Neural cell (in vitro differentiated cells): ENCODE results near the gene MAGEA11. TPM values are rescaled to one million over a fixed set of nuclear protein-coding genes. Genes with fewer than 3 reads are reported as not detected.

Source experiments
- H2AFZ ChIP-seq: fragments of 200-600, 300-800 bp; sonication (generic), shearing (Covaris generic); 2 replicates; pipeline ENCODE4 v1.6.0; 2014; ENCODE audit warnings: low read depth, mild to moderate bottlenecking, antibody characterized with exemption, low read length, moderate library complexity
- H3F3A ChIP-seq: fragments of 200-600 bp; shearing (Covaris generic); 2 replicates; pipeline ENCODE4 v1.6.1; 2016; ENCODE audit warnings: mild to moderate bottlenecking, moderate library complexity, mixed read lengths, antibody characterized with exemption, low read length; ENCODE audit not compliant: insufficient read depth, poor library complexity, severe bottlenecking
- H3K27ac ChIP-seq: fragments of 200-600, 300-800 bp; sonication (generic), shearing (Covaris generic); 2 replicates; pipeline ENCODE4 v1.5.1; 2014; ENCODE audit warnings: mild to moderate bottlenecking, low read length, moderate library complexity
- H3K27me3 ChIP-seq: fragments of 300-800, 200-600 bp; sonication (generic), shearing (Covaris generic); 2 replicates; pipeline ENCODE4 v1.6.0; 2014; ENCODE audit warnings: mild to moderate bottlenecking, low read depth, low read length, moderate library complexity; ENCODE audit not compliant: insufficient read depth
- H3K36me3 ChIP-seq: fragments of 300-800, 200-600 bp; sonication (generic), shearing (Covaris generic); 2 replicates; pipeline ENCODE4 v1.5.1; 2014; ENCODE audit warnings: mild to moderate bottlenecking, antibody characterized with exemption, low read length, moderate library complexity; ENCODE audit not compliant: insufficient read depth
- H3K4me2 ChIP-seq: fragments of 300-800, 200-600 bp; sonication (generic), shearing (Covaris generic); 2 replicates; pipeline ENCODE4 v1.6.0; 2014; ENCODE audit warnings: mild to moderate bottlenecking, low read length
- H3K4me3 ChIP-seq: fragments of 300-800, 200-600 bp; sonication (generic), shearing (Covaris generic); 2 replicates; pipeline ENCODE4 v1.5.1; 2014; ENCODE audit warnings: mild to moderate bottlenecking, low read length, moderate library complexity
- H3K79me2 ChIP-seq: fragments of 200-600 bp; shearing (Covaris generic); replicated peaks from 2 replicates; pipeline ENCODE4 v1.6.0; 2014; ENCODE audit warnings: mild to moderate bottlenecking, low read length, moderate library complexity; ENCODE audit not compliant: insufficient read depth
- H3K9ac ChIP-seq: fragments of 300-800, 200-600 bp; sonication (generic), shearing (Covaris generic); 2 replicates; pipeline ENCODE4 v1.6.1; 2016; ENCODE audit warnings: mild to moderate bottlenecking, low read length, mixed read lengths
- H3K9me2 ChIP-seq: fragments of 200-600 bp; shearing (Covaris generic); 2 replicates; pipeline ENCODE4 v1.6.1; 2016; ENCODE audit warnings: mild to moderate bottlenecking, low read length, mixed read lengths; ENCODE audit not compliant: insufficient read depth
- H3K9me3 ChIP-seq: fragments of 200-600, 300-800 bp; sonication (generic), shearing (Covaris generic); 2 replicates; pipeline ENCODE4 v1.6.1; 2016; ENCODE audit warnings: mild to moderate bottlenecking, mixed run types, low read length, moderate library complexity, mixed read lengths
- H4K20me1 ChIP-seq: fragments of 200-600 bp; shearing (Covaris generic); 2 replicates; pipeline ENCODE4 v1.6.1; 2016; ENCODE audit warnings: mild to moderate bottlenecking, mixed run types; ENCODE audit not compliant: insufficient read depth
- CTCF ChIP-seq: fragments of 450-650 bp; IDR thresholded peaks from 2 replicates; pipeline ENCODE4 v1.5.1; 2014; ENCODE audit warnings: antibody characterized with exemption, mild to moderate bottlenecking, moderate library complexity; ENCODE audit not compliant: poor library complexity, severe bottlenecking
- EP300 ChIP-seq: fragments of 450-650 bp; conservative IDR thresholded peaks from 2 replicates; pipeline ENCODE4 v1.6.1; 2014; ENCODE audit warnings: antibody characterized with exemption, mild to moderate bottlenecking, moderate library complexity; ENCODE audit not compliant: poor library complexity, severe bottlenecking
- EZH2 ChIP-seq: fragments of 200-600, 300-800 bp; shearing (Covaris generic), sonication (generic); IDR thresholded peaks from 2 replicates; pipeline ENCODE4 v1.6.1; 2014; ENCODE audit warnings: antibody characterized with exemption, low read length, borderline replicate concordance, mild to moderate bottlenecking; ENCODE audit not compliant: insufficient read depth, poor library complexity, severe bottlenecking
- MXI1 ChIP-seq: fragments of 450-650 bp; conservative IDR thresholded peaks from 2 replicates; pipeline ENCODE4 v1.6.1; 2014; ENCODE audit warnings: antibody characterized with exemption, mild to moderate bottlenecking; ENCODE audit not compliant: poor library complexity, severe bottlenecking
- POLR2AphosphoS5 ChIP-seq: IDR thresholded peaks from 2 replicates; pipeline ENCODE4 v1.6.1; 2012
- RAD21 ChIP-seq: fragments of 450-650 bp; conservative IDR thresholded peaks from 2 replicates; pipeline ENCODE4 v1.6.1; 2014; ENCODE audit warnings: antibody characterized with exemption, mild to moderate bottlenecking, moderate library complexity
- REST ChIP-seq: IDR thresholded peaks from 2 replicates; pipeline ENCODE4 v1.6.1; 2012; ENCODE audit warnings: borderline replicate concordance
- SMC3 ChIP-seq: fragments of 450-650 bp; conservative IDR thresholded peaks from 2 replicates; pipeline ENCODE4 v1.6.1; 2014; ENCODE audit warnings: antibody characterized with exemption, mild to moderate bottlenecking, moderate library complexity; ENCODE audit not compliant: poor library complexity
- TAF1 ChIP-seq: IDR thresholded peaks from 2 replicates; pipeline ENCODE4 v1.6.1; 2012; ENCODE audit warnings: low read depth
- polyA plus RNA-seq: library from polyadenylated mRNA; depleted of rRNA; stranded (reverse); fragments of >200 nt; gene quantifications from 2 replicates; pipeline ENCODE4 v1.2.3, GENCODE V29; 2014

MAGEA11 gene
- polyA plus RNA-seq, 1 donor from 2014 or later, result not detected

GRCh38 chrX:149715468-149715867, 3.6 kb downstream of the MAGEA11 start:
- H3K36me3 ChIP-seq, result no peaks in the 10 kb centered on the region
- no peaks in the 10 kb centered on the region for H3F3A ChIP-seq
- H3K9ac ChIP-seq, result no peak overlapping the region
- no peak overlapping the region for H3K4me2 ChIP-seq
- no peaks in the 10 kb centered on the region for H3K27me3 ChIP-seq
- no peaks in the 10 kb centered on the region for H3K79me2 ChIP-seq
- no peaks in the 10 kb centered on the region for H3K9me2 ChIP-seq
- no peak overlapping the region for H3K4me3 ChIP-seq
- TF ChIP-seq POLR2AphosphoS5, result no peak
- no peak for TF ChIP-seq TAF1
- no peak for TF ChIP-seq RAD21
- TF ChIP-seq SMC3, result no peak
- TF ChIP-seq EZH2, result no peak
- TF ChIP-seq MXI1, result no peak
- TF ChIP-seq CTCF, result no peak
- TF ChIP-seq EP300, result no peak
- TF ChIP-seq REST, result no peak
- H3K27ac ChIP-seq, result no peak overlapping the region
- H2AFZ ChIP-seq, result no peak overlapping the region
- no peaks in the 10 kb centered on the region for H3K9me3 ChIP-seq
- H4K20me1 ChIP-seq, result no peaks in the 10 kb centered on the region

GRCh38 chrX:149716632-149717031, 4.8 kb downstream of the MAGEA11 start:
- no peaks in the 10 kb centered on the region for H3K36me3 ChIP-seq
- no peak overlapping the region for H3K4me2 ChIP-seq
- no peaks in the 10 kb centered on the region for H3K27me3 ChIP-seq
- H3K27ac ChIP-seq, result no peak overlapping the region
- no peaks in the 10 kb centered on the region for H3F3A ChIP-seq
- H3K9ac ChIP-seq, result no peak overlapping the region
- no peaks in the 10 kb centered on the region for H3K9me2 ChIP-seq
- no peak overlapping the region for H3K4me3 ChIP-seq
- H2AFZ ChIP-seq, result no peak overlapping the region
- no peaks in the 10 kb centered on the region for H3K79me2 ChIP-seq
- no peaks in the 10 kb centered on the region for H3K9me3 ChIP-seq
- TF ChIP-seq EZH2 (no peak), CTCF (no peak), REST (no peak), POLR2AphosphoS5 (no peak), RAD21 (no peak), EP300 (no peak)
- H4K20me1 ChIP-seq, result no peaks in the 10 kb centered on the region
